SK-N-SH (cell line): ENCODE results near the gene FGD2. TPM values are rescaled to one million over a fixed set of nuclear protein-coding genes. Genes with fewer than 3 reads are reported as not detected.

Experiments
- CTCF ChIA-PET: fragments of 300-600, 350-600 bp; formaldehyde crosslinking; extraction: SDS; loops from one replicate; lab custom pipeline; 2021; lab: Yijun Ruan, JAX
- POLR2A ChIA-PET: fragments of 350-600 bp; sonication (Branson Sonifier 250); formaldehyde crosslinking; extraction: SDS; loops from one replicate; lab custom pipeline; 2020; ENCODE audit warnings: antibody characterized with exemption, inconsistent platforms; lab: Yijun Ruan, JAX
- DNase-seq: peaks from one replicate; pipeline ENCODE4 v3.0.0; 2012
- H2AFZ ChIP-seq: fragments of 200-600 bp; sonication (generic); 2 replicates; pipeline ENCODE4 v1.8.1; 2016; ENCODE audit warnings: antibody characterized with exemption, mild to moderate bottlenecking, low read depth
- H3F3A ChIP-seq: fragments of 200-600 bp; sonication (generic); replicated peaks from 2 replicates; pipeline ENCODE3; 2016; ENCODE audit warnings: antibody characterized with exemption, mild to moderate bottlenecking; ENCODE audit not compliant: insufficient read depth
- H3K27ac ChIP-seq, 2 experiments: fragments of 200-500 bp in 1 of 2; fragments of 200-600 bp in 1 of 2; sonication (Bioruptor generic) in 1 of 2; sonication (generic), shearing (Covaris generic) in 1 of 2; 2 replicates each; pipeline versions ENCODE4 v1.5.1 to v1.6.1; 2014 to 2016; ENCODE audit warnings: low read depth in 2 of 2, inconsistent platforms in 1 of 2, low read length in 1 of 2, mild to moderate bottlenecking in 1 of 2, mixed read lengths in 1 of 2
- H3K27me3 ChIP-seq: fragments of 200-600 bp; sonication (generic), shearing (Covaris generic); 2 replicates; pipeline ENCODE4 v1.6.1; 2016; ENCODE audit warnings: mixed run types; ENCODE audit not compliant: insufficient read depth
- H3K36me3 ChIP-seq, 2 experiments: fragments of 200-500 bp in 1 of 2; fragments of 200-600 bp in 1 of 2; sonication (Bioruptor generic) in 1 of 2; sonication (generic) in 1 of 2; replicated peaks in 1 of 2; 2 replicates each; pipeline versions ENCODE3 to v1.5.1; 2014 to 2016; ENCODE audit warnings: low read length in 1 of 2, mild to moderate bottlenecking in 1 of 2; ENCODE audit not compliant: insufficient read depth in 2 of 2, control insufficient read depth in 1 of 2
- H3K4me1 ChIP-seq, 2 experiments: fragments of 200-500 bp in 1 of 2; fragments of 200-600 bp in 1 of 2; sonication (Bioruptor generic) in 1 of 2; sonication (generic), shearing (Covaris generic) in 1 of 2; 2 replicates each; pipeline versions ENCODE4 v1.5.1 to v1.6.1; 2014 to 2016; ENCODE audit warnings: low read depth in 1 of 2, low read length in 1 of 2, mixed run types in 1 of 2; ENCODE audit not compliant: insufficient read depth in 2 of 2, control insufficient read depth in 1 of 2
- H3K4me2 ChIP-seq: fragments of 200-600 bp; sonication (generic), shearing (Covaris generic); 2 replicates; pipeline ENCODE4 v1.6.1; 2017; ENCODE audit warnings: mixed run types
- H3K4me3 ChIP-seq, 2 experiments: fragments of 200-500 bp in 1 of 2; fragments of 200-600 bp in 1 of 2; sonication (Bioruptor generic) in 1 of 2; sonication (generic), shearing (Covaris generic) in 1 of 2; 2 replicates each; pipeline versions ENCODE4 v1.5.1 to v1.8.1; 2014 to 2016; ENCODE audit warnings: low read depth in 2 of 2, inconsistent platforms in 1 of 2, low read length in 1 of 2, mild to moderate bottlenecking in 1 of 2, mixed read lengths in 1 of 2, moderate library complexity in 1 of 2
- H3K79me2 ChIP-seq: fragments of 200-600 bp; sonication (generic); 2 replicates; pipeline ENCODE4 v1.8.1; 2017; ENCODE audit warnings: mild to moderate bottlenecking; ENCODE audit not compliant: insufficient read depth
- H3K9ac ChIP-seq: fragments of 200-600 bp; sonication (generic); 2 replicates; pipeline ENCODE4 v1.6.1; 2017; ENCODE audit warnings: mixed run types
- H3K9me2 ChIP-seq: fragments of 200-600 bp; sonication (generic); 2 replicates; pipeline ENCODE4 v1.6.1; 2017; ENCODE audit warnings: mixed run types
- H3K9me3 ChIP-seq: fragments of 200-600 bp; sonication (generic); 2 replicates; pipeline ENCODE4 v1.6.1; 2017; ENCODE audit warnings: mixed run types, mild to moderate bottlenecking, moderate library complexity
- H4K20me1 ChIP-seq: fragments of 200-600 bp; sonication (generic); 2 replicates; pipeline ENCODE4 v1.6.1; 2017; ENCODE audit warnings: mild to moderate bottlenecking, mixed run types; ENCODE audit not compliant: insufficient read depth
- CHD2 ChIP-seq: fragments of 150-350 bp; IDR thresholded peaks from 2 replicates; pipeline ENCODE4 v1.6.1; 2018; ENCODE audit warnings: low read length; ENCODE audit not compliant: partially characterized antibody
- ELF1 ChIP-seq: IDR thresholded peaks from 2 replicates; pipeline ENCODE4 v1.4.0; 2012
- EZH2phosphoT487 ChIP-seq: fragments of 200-600 bp; sonication (generic); IDR thresholded peaks from 2 replicates; pipeline ENCODE4 v1.6.1; 2017; ENCODE audit warnings: low read depth, mixed run types, mild to moderate bottlenecking, antibody characterized with exemption, moderate library complexity, borderline replicate concordance
- FOSL2 ChIP-seq: IDR thresholded peaks from 2 replicates; pipeline ENCODE4 v1.4.0; 2012; ENCODE audit warnings: low read depth, mild to moderate bottlenecking, moderate library complexity, borderline replicate concordance
- FOXM1 ChIP-seq: IDR thresholded peaks from 2 replicates; pipeline ENCODE4 v1.4.0; 2012; ENCODE audit warnings: low read depth, mild to moderate bottlenecking
- JUND ChIP-seq: IDR thresholded peaks from 2 replicates; pipeline ENCODE4 v1.4.0; 2012
- MAX ChIP-seq: IDR thresholded peaks from 2 replicates; pipeline ENCODE4 v1.4.0; 2012; ENCODE audit warnings: low read depth
- MXI1 ChIP-seq: IDR thresholded peaks from 2 replicates; pipeline ENCODE4 v1.6.1; 2012; ENCODE audit warnings: mild to moderate bottlenecking, low read depth, low read length, improper control_type of control experiment
- NFIC ChIP-seq: IDR thresholded peaks from 2 replicates; pipeline ENCODE4 v1.4.0; 2012; ENCODE audit warnings: borderline replicate concordance
- PBX3 ChIP-seq: IDR thresholded peaks from 2 replicates; pipeline ENCODE4; 2012
- RAD21 ChIP-seq: IDR thresholded peaks from 2 replicates; pipeline ENCODE4 v1.6.1; 2012; ENCODE audit warnings: mild to moderate bottlenecking, low read length
- REST ChIP-seq: IDR thresholded peaks from 2 replicates; pipeline ENCODE4 v1.6.1; 2012; ENCODE audit warnings: mild to moderate bottlenecking, low read depth, low read length, moderate library complexity
- RXRA ChIP-seq: IDR thresholded peaks from 2 replicates; pipeline ENCODE4 v1.4.0; 2012; ENCODE audit warnings: low read depth, mild to moderate bottlenecking, borderline replicate concordance
- SMC3 ChIP-seq: IDR thresholded peaks from 2 replicates; pipeline ENCODE4 v1.6.1; 2012; ENCODE audit warnings: low read depth, low read length, improper control_type of control experiment
- TAF1 ChIP-seq: IDR thresholded peaks from 2 replicates; pipeline ENCODE4 v1.6.1; 2012; ENCODE audit warnings: low read depth, mild to moderate bottlenecking, low read length, moderate library complexity, borderline replicate concordance
- TEAD4 ChIP-seq: IDR thresholded peaks from 2 replicates; pipeline ENCODE4 v1.4.0; 2012; ENCODE audit warnings: mild to moderate bottlenecking, borderline replicate concordance; ENCODE audit not compliant: insufficient read depth
- ZBTB33 ChIP-seq: IDR thresholded peaks from 2 replicates; pipeline ENCODE4 v1.4.0; 2012; ENCODE audit warnings: low read depth, borderline replicate concordance
- WGBS: methylation state at CpG from one replicate; pipeline ENCODE4 v1.1.6; 2017; ENCODE audit warnings: low lambda C conversion rate; 5-methylcytosine and 5-hydroxymethylcytosine counted together
- polyA plus RNA-seq, 3 experiments: library from polyadenylated mRNA; depleted of rRNA; stranded (reverse); fragments of >200 nt; gene quantifications; 2 replicates each; pipeline ENCODE4 v1.2.3, GENCODE V29; 2012

Gene FGD2
- polyA plus RNA-seq, 1 of the 3 experiments (the other 2 are of a cell fraction): not detected

- Histone ChIP-seq H3K27me3 (no peaks in the 10 kb centered on the region), H3K9me3 (no peaks in the 10 kb centered on the region), H3K4me1 (no peaks in the 10 kb centered on the region), H3F3A (no peaks in the 10 kb centered on the region), H3K4me3 (no peak overlapping the region), H4K20me1 (no peaks in the 10 kb centered on the region), H3K36me3 (no peaks in the 10 kb centered on the region), H3K79me2 (no peaks in the 10 kb centered on the region), H3K9me2 (no peaks in the 10 kb centered on the region), H3K9ac (no peak overlapping the region), H3K27ac (no peak overlapping the region), H3K4me2 (no peak overlapping the region), H2AFZ (no peak overlapping the region)
- CTCF ChIA-PET: interaction anchor here (1.0 to 36.6 kb wide), 10 partner anchors 1 to 282 kb away, joined by 3 to 678 read pairs (median 17); partner anchors contain the start of genes C6orf89 and PIM1
- DNase-seq: no peak
- 69% methylated on average over 2 of the region's 2 CpGs for WGBS
- POLR2A ChIA-PET: no interaction called here
- no peak for TF ChIP-seq FOXM1
- no peak for TF ChIP-seq TAF1
- no peak for TF ChIP-seq CHD2
- no peak for TF ChIP-seq TEAD4
- TF ChIP-seq FOSL2: no peak
- no peak for TF ChIP-seq MAX
- no peak for TF ChIP-seq SMC3
- no peak for TF ChIP-seq JUND
- no peak for TF ChIP-seq RAD21
- TF ChIP-seq PBX3: no peak
- no peak for TF ChIP-seq RXRA
- no peak for TF ChIP-seq ZBTB33
These were observed 25.1 kb downstream of the FGD2 start for GRCh38 chr6:37030599-37030998.

- Histone ChIP-seq H3K4me2 (no peak overlapping the region), H3K4me3 (no peak overlapping the region), H3K79me2 (no peaks in the 10 kb centered on the region), H2AFZ (no peak overlapping the region), H3K4me1 (no peaks in the 10 kb centered on the region), H3K27ac (no peak overlapping the region), H3K27me3 (no peaks in the 10 kb centered on the region), H3K36me3 (no peaks in the 10 kb centered on the region), H3F3A (no peaks in the 10 kb centered on the region), H3K9me3 (no peaks in the 10 kb centered on the region), H4K20me1 (no peaks in the 10 kb centered on the region), H3K9me2 (no peaks in the 10 kb centered on the region), H3K9ac (no peak overlapping the region)
- TF ChIP-seq FOXM1 (no peak), JUND (no peak), MAX (no peak), REST (no peak), EZH2phosphoT487 (no peak), MXI1 (no peak), ELF1 (no peak), CHD2 (no peak), NFIC (no peak)
- no peak for DNase-seq
- CTCF ChIA-PET: interaction anchor here (4.5 to 36.6 kb wide), 5 partner anchors 2 to 178 kb away, joined by 22 to 678 read pairs (median 431); partner anchors contain the start of gene PIM1
- 80% methylated on average over 7 of the region's 7 CpGs for WGBS
- POLR2A ChIA-PET: no interaction called here
These were observed 26.8 kb downstream of the FGD2 start for GRCh38 chr6:37032239-37032638.
